HG03108 (cell line): ENCODE data around the gene FCRL4.
"Not testable (repeated sequence)": the region's sequence is repeated elsewhere in the genome, so short reads cannot be mapped to it uniquely, and the experiment has no call there.

Experiments used
- ATAC-seq: cut with Tn5 transposase; IDR thresholded peaks from one replicate; pipeline ENCODE4 v1.9.1; 2021; ENCODE audit warnings: moderate library complexity; ENCODE audit not compliant: unreplicated experiment

The FCRL4 gene

DNA sequence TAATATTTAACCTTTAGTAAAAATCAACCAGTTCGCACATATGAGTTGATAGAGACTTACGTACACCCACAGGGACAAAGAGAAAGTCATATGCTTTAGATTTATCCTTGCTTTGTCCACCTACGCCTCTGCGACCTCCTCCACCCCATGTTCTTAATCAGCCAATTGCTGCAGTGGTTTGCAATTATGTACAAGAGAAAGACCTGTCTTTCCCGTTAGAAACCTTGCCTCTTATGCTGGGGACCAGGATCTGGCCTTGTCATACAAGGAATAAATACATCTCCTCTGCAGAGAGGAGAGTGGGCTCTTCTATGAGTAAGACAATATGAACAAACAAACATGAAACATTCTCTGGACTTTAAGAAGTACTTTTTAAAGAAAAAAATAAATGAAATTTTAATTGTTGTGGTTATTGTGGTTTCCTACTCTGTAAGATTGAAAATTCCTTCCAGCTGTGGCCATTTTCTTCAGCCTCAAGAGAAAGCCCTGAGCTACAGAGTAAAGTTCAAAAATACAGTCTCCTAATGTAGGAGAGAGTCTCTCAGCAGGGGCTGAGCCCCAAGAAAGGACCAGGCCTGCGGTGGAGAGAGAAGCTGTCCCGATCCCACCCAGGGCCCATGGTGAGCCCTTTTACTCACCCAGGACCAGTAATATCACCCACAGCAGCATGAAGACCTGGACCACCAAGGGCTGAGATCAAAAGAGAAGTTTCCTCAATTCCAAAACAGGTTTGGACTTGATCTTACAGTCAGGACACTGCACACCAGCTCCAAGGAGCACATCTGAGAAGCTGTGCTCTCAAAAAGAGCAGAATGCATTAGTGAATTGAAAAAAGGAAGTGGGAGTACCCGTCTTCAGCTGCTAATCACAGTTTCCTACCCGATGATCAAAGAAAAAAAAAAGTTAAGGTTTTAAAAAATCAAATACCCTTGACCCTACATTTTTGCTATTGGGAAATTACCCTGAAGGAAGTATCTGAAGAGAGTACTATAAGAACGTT lies 45.9 kb downstream of the FCRL4 start, which contains the start of gene FCRL5:
Gene FCRL5 (minus strand): TSS at position 822 of the 1,000 bp plus-strand sequence. CDS start 153 bp downstream, at position 669.
- ATAC-seq: peak; percentile 73

DNA sequence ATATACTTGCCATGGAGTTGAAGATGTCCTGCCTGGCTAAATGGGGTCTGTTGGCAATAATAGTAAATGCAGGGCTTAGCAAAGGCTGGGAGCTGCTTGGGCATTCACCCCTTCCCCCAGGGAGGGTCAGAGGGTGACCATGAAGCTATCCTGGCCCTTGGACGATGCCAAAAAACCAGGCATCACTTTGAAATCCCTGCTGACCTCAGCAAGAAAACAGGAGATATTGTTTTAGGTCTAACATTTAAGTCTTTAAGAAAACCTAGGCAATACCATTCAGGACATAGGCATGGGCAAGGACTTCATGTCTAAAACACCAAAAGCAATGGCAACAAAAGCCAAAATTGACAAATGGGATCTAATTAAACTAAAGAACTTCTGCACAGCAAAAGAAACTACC lies 49.8 kb downstream of the FCRL4 start:
- not testable (repeated sequence) for ATAC-seq

DNA sequence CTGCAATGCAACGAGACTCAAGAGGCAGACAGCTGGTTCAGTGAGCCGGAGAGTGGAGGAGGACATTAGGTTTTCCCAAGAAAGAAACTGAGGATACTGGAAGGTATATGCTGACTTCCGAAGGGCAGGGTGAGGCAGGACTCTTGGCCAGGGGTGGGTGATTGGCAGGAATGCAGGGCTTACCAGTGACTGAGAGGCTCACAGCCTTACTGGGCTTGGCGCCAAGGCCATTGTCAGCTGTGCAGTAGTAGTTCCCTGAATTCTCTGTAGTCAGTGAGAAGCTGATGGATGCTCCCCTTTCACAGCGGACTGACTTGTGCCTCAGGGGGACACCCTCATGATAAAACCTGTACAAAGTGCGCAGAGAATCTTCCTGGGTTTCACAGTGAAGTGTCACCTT lies 55.2 kb downstream of the FCRL4 start:
- ATAC-seq: no peak

DNA sequence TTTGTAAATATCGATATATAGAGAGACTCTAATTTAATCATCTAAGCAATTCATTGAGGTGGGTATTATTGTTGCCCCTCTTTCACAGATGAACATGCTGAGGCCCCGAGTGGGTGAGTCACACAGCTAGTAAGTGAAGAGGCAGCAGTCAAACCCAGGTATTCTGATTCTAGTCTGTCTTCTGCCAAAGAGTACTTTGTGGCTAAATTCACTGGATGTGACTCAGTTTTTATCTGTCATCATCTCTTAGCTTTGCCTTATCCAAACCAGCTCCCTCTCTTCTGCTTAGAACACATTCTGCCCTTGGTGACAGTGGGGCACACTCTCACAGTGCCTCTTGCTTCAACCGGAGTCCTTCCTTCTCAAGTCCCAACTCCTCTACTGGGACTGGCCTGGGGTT lies 57.0 kb downstream of the FCRL4 start:
- ATAC-seq: no peak

DNA sequence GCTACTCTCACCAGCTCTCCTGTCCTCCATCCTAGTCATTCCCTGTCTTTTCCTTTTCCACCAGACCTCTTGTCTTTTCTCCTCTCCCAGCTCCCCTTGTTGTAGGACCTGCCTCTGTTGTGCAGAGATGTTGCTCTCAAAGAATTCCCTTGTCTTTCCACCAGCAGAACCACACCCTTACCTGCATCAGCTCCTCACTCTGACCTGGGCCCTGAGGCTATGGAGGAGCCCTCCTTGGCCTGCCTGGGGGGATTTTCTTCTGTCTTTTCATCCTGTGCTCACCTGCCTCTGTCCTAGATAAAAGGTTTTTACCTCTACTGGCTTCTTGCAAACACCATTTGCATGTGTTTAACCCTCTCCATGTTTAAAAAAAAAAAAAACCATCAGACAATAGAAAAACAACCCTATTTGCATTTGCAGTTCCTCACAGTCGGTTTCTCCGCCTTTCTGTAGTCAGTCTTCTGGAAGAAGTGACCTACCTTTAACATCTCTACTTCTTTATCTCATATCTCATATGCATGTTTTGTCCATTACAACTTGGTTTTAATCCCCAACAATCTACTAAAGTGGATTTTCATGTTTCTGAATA lies 57.6 kb downstream of the FCRL4 start:
- ATAC-seq: no peak

DNA sequence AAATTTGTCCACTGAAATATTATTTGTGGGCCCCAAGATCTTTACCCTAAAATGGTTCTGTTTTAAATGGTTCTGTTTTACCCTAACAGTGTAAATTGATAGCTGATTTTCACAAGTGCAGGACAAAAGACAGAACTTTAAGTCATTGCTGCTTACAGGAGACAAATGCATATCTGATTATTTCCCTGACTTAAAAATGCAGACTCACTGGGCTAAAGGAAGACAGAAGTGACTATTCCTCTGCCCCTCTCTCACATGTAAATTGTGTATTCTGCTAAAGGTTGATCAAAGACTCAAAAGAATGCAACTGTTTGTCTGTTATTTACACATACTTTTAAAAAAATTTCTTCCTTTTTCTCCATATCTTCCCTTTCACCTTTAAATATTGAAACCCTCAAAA lies 58.3 kb downstream of the FCRL4 start:
- ATAC-seq: no peak

DNA sequence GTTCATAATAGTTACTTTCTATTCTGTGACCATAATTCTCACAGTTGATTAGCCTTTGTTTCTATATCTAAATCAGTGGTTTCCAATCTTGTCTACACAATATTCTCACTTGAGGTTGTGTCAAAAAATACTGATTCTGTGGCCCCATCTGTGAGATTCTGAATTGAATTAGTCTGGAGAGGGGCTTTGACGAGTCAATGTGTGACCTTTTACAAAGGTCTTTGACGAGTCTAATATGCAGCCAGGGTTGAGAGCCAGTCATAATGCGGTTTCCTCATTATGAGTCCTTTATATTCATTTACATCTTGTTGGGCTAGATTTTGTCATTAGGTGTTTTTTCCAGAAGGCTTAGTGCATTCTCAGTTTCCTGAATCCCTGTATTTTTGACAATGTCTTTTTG lies 65.3 kb downstream of the FCRL4 start:
- no peak for ATAC-seq

DNA sequence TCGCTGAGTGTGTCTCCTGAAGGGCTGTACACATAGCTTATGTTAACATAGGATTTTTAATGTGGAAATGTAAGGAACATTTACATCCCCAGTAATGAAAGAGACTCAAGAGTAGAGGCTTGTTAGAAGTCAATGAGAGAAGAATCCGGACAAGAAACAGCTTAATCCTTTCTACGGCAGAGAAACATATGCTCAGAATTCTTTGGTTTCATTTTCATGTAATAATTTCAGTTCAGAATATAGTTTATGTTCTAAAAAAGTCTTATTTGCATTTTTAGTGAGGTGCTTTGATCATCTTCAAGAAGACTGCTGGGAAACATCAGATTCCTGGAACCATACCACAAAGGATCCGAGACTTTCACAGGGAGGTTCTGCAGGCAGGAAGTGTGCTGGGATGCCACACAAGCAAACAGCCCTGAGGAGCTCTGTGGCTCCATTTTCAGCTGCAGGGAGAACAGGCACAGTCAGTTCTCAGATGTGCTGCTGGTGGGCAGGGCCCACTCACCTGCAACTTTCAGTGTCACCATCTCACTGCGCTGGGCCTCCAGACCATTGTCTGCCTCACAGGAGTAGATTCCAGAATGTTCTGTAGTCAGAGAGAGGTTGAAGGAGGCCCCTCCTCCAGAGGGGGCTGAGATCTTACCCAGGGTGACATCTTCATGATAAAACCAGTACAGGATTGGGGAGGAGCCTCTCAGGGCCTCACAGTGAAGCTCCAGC lies 74.0 kb downstream of the FCRL4 start:
- ATAC-seq: no peak
